ENCODE data around the gene SVIL.

Gene SVIL

DNA sequence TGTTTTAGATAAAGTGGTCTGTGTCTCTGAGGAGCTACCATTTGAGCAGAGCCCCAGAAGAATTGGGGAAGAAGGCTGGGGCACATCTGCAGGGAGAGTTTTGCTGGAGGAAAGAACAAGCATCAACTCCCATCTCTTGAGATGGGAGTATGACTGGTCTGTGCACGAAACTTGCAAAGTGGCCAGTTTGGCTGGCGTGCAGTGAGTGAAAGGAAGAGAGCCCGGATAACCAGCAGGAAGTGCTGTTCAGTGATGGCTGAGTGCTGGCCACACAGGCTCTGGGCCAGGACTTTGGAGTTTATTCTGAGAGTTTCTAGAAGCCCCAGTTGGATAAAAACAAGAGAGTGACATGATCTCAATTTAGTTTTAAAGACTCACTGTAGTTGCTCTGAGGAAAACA lies 34.4 kb upstream of the SVIL start:
- Histone ChIP-seq H3K9ac (ENCODE audit: low read length) (no peak overlapping the region), H3K27me3 (ENCODE audit: insufficient read depth, low read length) (no peaks in the 10 kb centered on the region), H3F3A (ENCODE audit: insufficient read depth, low read length) (no peaks in the 10 kb centered on the region), H3K27ac (ENCODE audit: low read depth, low read length, poor library complexity, severe bottlenecking) (no peak overlapping the region), H3K36me3 (ENCODE audit: insufficient read depth, low read length) (no peaks in the 10 kb centered on the region), H2AFZ (ENCODE audit: low read length) (no peak overlapping the region), H3K9me2 (ENCODE audit: low read depth, low read length) (no peaks in the 10 kb centered on the region), H3K9me3 (ENCODE audit: low read length) (no peaks in the 10 kb centered on the region), H3K4me1 (ENCODE audit: insufficient read depth, low read length, severe bottlenecking) (no peaks in the 10 kb centered on the region), H3K4me2 (ENCODE audit: low read length) (no peak overlapping the region), H4K20me1 (ENCODE audit: insufficient read depth, low read length) (no peaks in the 10 kb centered on the region), H3K79me2 (ENCODE audit: insufficient read depth, low read length) (no peaks in the 10 kb centered on the region), H3K4me3 (ENCODE audit: low read depth, low read length, poor library complexity, severe bottlenecking) (no peak overlapping the region)
- TF ChIP-seq, protein P1, sequence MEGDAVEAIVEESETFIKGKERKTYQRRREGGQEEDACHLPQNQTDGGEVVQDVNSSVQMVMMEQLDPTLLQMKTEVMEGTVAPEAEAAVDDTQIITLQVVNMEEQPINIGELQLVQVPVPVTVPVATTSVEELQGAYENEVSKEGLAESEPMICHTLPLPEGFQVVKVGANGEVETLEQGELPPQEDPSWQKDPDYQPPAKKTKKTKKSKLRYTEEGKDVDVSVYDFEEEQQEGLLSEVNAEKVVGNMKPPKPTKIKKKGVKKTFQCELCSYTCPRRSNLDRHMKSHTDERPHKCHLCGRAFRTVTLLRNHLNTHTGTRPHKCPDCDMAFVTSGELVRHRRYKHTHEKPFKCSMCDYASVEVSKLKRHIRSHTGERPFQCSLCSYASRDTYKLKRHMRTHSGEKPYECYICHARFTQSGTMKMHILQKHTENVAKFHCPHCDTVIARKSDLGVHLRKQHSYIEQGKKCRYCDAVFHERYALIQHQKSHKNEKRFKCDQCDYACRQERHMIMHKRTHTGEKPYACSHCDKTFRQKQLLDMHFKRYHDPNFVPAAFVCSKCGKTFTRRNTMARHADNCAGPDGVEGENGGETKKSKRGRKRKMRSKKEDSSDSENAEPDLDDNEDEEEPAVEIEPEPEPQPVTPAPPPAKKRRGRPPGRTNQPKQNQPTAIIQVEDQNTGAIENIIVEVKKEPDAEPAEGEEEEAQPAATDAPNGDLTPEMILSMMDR (IDR thresholded peaks at IDR 0.05; ENCODE audit: low read length): no peak
- TF ChIP-seq EZH2 (IDR thresholded peaks at IDR 0.05; ENCODE audit: borderline replicate concordance, low read length): no peak

DNA sequence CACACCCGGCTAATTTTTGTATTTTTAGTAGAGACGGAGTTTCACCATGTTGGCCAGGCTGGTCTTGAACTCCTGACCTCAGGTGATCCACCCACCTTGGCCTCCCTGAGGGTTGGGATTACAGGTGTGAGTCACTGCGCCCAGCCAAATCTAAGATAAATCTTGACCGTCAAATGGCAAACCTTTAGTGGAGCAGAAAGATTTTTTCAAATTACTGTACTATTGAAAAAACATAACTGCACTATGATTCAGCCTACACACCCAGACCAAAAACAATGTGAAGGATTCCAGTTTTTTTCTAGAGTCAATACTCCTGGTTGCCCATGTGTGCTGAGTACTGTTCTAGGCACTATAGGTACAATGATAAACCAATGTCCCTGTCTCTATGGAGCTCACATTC lies 33.9 kb upstream of the SVIL start:
- H3K9me2 ChIP-seq (ENCODE audit: low read depth, low read length): no peaks in the 10 kb centered on the region
- no peak overlapping the region for H3K4me2 ChIP-seq (ENCODE audit: low read length)
- no peak overlapping the region for H3K27ac ChIP-seq (ENCODE audit: low read depth, low read length, poor library complexity, severe bottlenecking)

DNA sequence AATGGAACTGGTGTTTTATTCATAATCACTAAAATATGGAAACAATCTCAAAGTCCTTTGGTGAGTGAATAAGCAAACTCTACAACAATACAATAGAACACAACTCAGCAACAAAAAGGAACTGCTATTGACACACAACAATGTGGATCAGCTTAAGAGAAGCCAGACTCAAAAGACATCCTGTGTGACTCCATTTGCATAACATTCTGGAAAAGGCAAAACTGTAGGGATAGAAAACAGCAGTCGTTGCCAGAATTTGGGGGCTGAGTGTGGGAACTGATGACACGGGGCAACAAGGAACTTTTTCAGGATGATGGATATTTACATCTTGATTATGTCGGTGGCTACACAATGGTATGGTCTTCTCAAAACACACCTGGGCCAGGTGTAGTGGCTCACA lies 32.4 kb upstream of the SVIL start:
- H3K9ac ChIP-seq (ENCODE audit: low read length): no peak overlapping the region
- no peaks in the 10 kb centered on the region for H3K27me3 ChIP-seq (ENCODE audit: insufficient read depth, low read length)
- H4K20me1 ChIP-seq (ENCODE audit: insufficient read depth, low read length): no peaks in the 10 kb centered on the region
- no peaks in the 10 kb centered on the region for H3K9me2 ChIP-seq (ENCODE audit: low read depth, low read length)
- H3F3A ChIP-seq (ENCODE audit: insufficient read depth, low read length): no peaks in the 10 kb centered on the region
- no peaks in the 10 kb centered on the region for H3K4me1 ChIP-seq (ENCODE audit: insufficient read depth, low read length, severe bottlenecking)
- no peak for TF ChIP-seq EZH2 (IDR thresholded peaks at IDR 0.05; ENCODE audit: borderline replicate concordance, low read length)
- TF ChIP-seq, protein P1 (IDR thresholded peaks at IDR 0.05; ENCODE audit: low read length): no peak
- H3K4me2 ChIP-seq (ENCODE audit: low read length): no peak overlapping the region
- no peak overlapping the region for H2AFZ ChIP-seq (ENCODE audit: low read length)
- no peak overlapping the region for H3K4me3 ChIP-seq (ENCODE audit: low read depth, low read length, poor library complexity, severe bottlenecking)
- no peak overlapping the region for H3K27ac ChIP-seq (ENCODE audit: low read depth, low read length, poor library complexity, severe bottlenecking)
- no peaks in the 10 kb centered on the region for H3K36me3 ChIP-seq (ENCODE audit: insufficient read depth, low read length)
- H3K79me2 ChIP-seq (ENCODE audit: insufficient read depth, low read length): no peaks in the 10 kb centered on the region
- no peaks in the 10 kb centered on the region for H3K9me3 ChIP-seq (ENCODE audit: low read length)

More for the DNA sequence above, 33.9 kb upstream of the SVIL start:
- no peaks in the 10 kb centered on the region for H3F3A ChIP-seq (ENCODE audit: insufficient read depth, low read length)
- no peak overlapping the region for H3K4me3 ChIP-seq (ENCODE audit: low read depth, low read length, poor library complexity, severe bottlenecking)
- H4K20me1 ChIP-seq (ENCODE audit: insufficient read depth, low read length): no peaks in the 10 kb centered on the region
- TF ChIP-seq, protein P1 (IDR thresholded peaks at IDR 0.05; ENCODE audit: low read length): no peak
- no peak for TF ChIP-seq EZH2 (IDR thresholded peaks at IDR 0.05; ENCODE audit: borderline replicate concordance, low read length)
- no peaks in the 10 kb centered on the region for H3K27me3 ChIP-seq (ENCODE audit: insufficient read depth, low read length)
- no peaks in the 10 kb centered on the region for H3K36me3 ChIP-seq (ENCODE audit: insufficient read depth, low read length)
- no peak overlapping the region for H2AFZ ChIP-seq (ENCODE audit: low read length)
- no peaks in the 10 kb centered on the region for H3K9me3 ChIP-seq (ENCODE audit: low read length)
- no peaks in the 10 kb centered on the region for H3K4me1 ChIP-seq (ENCODE audit: insufficient read depth, low read length, severe bottlenecking)
- no peaks in the 10 kb centered on the region for H3K79me2 ChIP-seq (ENCODE audit: insufficient read depth, low read length)
- H3K9ac ChIP-seq (ENCODE audit: low read length): no peak overlapping the region

Measured in OCI-LY1 (cell line).